Measurements from ENCODE around the gene PKNOX2. TPM values are rescaled to one million over a fixed set of nuclear protein-coding genes. Genes with fewer than 3 reads are reported as not detected.

The PKNOX2 gene
- total and polyA plus RNA-seq, 2 of the 8 experiments (the other 6 are each of a cell fraction or from before 2014, with no cell fraction given) = 2.0 TPM

GRCh38 chr11:125148011-125148410 lies 16.5 kb upstream of the PKNOX2 start (continued):
- TF ChIP-seq ATF2 (IDR thresholded peaks at IDR 0.05; ENCODE audit: low read length) (no peak), TCF12 (IDR thresholded peaks at IDR 0.05; ENCODE audit: low read depth, low read length) (no peak), CEBPB (IDR thresholded peaks at IDR 0.05; ENCODE audit: low read depth, low read length) (no peak), TAF7 (optimal IDR thresholded peaks at IDR 0.05; ENCODE audit: borderline replicate concordance, low read depth, low read length) (no peak), CHD1 (IDR thresholded peaks at IDR 0.05; ENCODE audit: low read depth, low read length) (no peak)

Data from H1 (cell line).